Nephron (organoid): ENCODE results near the gene PET100.

Experiments
- H3K27ac Mint-ChIP-seq, 3 experiments: 2 replicates each; pipeline ENCODE4 v1.8.0; 2020; ENCODE audit warnings: mixed read lengths in 3 of 3, mild to moderate bottlenecking in 2 of 3, moderate library complexity in 1 of 3
- H3K27me3 Mint-ChIP-seq: 2 replicates; pipeline ENCODE4 v1.8.0; 2021; ENCODE audit warnings: low read depth, mild to moderate bottlenecking, moderate library complexity, mixed read lengths
- H3K36me3 Mint-ChIP-seq: 2 replicates; pipeline ENCODE4 v1.8.0; 2020; ENCODE audit warnings: low read depth, mixed read lengths
- H3K4me1 Mint-ChIP-seq: 2 replicates; pipeline ENCODE4 v1.8.0; 2020; ENCODE audit warnings: mixed read lengths
- H3K4me3 Mint-ChIP-seq, 3 experiments: 2 replicates each; pipeline ENCODE4 v1.8.0; 2020; ENCODE audit warnings: mild to moderate bottlenecking in 3 of 3, mixed read lengths in 3 of 3, moderate library complexity in 2 of 3
- H3K9me3 Mint-ChIP-seq: 2 replicates; pipeline ENCODE4 v1.8.0; 2020; ENCODE audit warnings: mixed read lengths
- TF ChIP-seq, protein P1 (sequence below), 3 experiments: fragments of 200-600 bp; sonication (generic); IDR thresholded peaks; one replicate each; pipeline ENCODE4 v1.5.0; 2021; ENCODE audit warnings: antibody characterized with exemption in 3 of 3; ENCODE audit not compliant: unreplicated experiment in 3 of 3

PET100 gene

DNA sequence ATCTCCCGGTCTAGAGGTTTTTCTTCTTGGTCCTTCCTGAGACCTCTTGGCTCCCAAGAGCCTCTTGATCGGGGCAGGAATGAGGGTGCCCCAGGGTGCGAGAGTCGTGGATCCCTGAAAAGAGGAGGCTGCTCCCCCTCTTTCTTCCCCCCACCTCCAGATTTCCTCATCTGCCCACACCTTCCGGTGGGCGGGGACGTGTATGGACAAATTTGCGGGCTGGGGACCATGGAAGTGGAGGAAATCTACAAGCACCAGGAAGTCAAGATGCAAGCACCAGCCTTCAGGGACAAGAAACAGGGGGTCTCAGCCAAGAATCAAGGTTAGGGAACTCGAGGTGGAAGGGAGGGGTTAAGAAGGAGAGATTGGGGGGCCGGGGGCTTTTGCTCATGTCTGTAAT, 47.3 kb downstream of the PET100 start, which contains the start of gene MCEMP1:
Gene MCEMP1 (plus strand): TSS at position 237 of the 400 bp plus-strand sequence. CDS start 31 bp downstream, at position 268.
- Mint-ChIP-seq H3K4me3 (peak within 1 kb of the TSS in 2 of 3 experiments; percentile 64 to 67), H3K27me3 (peaks cover 47% of the 10 kb centered on the region), H3K36me3 (no peaks in the 10 kb centered on the region), H3K4me1 (peaks cover 13% of the 10 kb centered on the region), H3K9me3 (peaks cover 6% of the 10 kb centered on the region), H3K27ac (no peak within 1 kb of the TSS)
- TF ChIP-seq, protein P1, sequence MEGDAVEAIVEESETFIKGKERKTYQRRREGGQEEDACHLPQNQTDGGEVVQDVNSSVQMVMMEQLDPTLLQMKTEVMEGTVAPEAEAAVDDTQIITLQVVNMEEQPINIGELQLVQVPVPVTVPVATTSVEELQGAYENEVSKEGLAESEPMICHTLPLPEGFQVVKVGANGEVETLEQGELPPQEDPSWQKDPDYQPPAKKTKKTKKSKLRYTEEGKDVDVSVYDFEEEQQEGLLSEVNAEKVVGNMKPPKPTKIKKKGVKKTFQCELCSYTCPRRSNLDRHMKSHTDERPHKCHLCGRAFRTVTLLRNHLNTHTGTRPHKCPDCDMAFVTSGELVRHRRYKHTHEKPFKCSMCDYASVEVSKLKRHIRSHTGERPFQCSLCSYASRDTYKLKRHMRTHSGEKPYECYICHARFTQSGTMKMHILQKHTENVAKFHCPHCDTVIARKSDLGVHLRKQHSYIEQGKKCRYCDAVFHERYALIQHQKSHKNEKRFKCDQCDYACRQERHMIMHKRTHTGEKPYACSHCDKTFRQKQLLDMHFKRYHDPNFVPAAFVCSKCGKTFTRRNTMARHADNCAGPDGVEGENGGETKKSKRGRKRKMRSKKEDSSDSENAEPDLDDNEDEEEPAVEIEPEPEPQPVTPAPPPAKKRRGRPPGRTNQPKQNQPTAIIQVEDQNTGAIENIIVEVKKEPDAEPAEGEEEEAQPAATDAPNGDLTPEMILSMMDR (IDR thresholded peaks at IDR 0.05; ENCODE audit: unreplicated experiment in 3 of 3): no peak

DNA sequence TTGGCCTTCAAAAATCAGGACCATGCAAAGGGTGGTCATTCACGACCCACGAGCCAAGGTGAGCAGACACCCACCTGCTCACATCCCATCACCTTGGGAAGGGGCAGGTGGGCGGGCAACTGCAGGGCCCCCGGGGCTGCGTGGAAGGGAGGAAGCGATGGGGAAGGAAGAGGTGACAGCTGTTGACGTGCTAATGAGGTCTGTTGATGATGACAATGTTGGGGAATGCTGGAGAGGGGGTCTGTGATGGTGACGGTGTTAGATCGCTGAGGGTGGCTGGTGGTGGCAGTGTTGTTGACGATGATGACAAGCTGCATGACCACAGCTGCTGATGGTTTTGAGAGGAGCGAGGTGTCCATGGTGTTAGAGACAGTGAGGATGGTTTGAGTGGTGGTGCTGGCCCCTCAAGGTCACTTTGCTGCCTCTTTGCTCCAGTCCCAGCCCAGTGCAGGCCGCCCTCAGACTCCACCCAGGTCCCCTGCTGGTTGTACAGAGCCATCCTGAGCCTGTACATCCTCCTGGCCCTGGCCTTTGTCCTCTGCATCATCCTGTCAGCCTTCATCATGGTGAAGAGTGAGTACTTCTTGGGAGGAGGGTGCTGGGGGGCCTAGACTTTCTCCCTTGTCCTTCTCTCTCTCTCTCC, 48.2 kb downstream of the PET100 start:
- H3K27ac Mint-ChIP-seq: no peak overlapping the region

DNA sequence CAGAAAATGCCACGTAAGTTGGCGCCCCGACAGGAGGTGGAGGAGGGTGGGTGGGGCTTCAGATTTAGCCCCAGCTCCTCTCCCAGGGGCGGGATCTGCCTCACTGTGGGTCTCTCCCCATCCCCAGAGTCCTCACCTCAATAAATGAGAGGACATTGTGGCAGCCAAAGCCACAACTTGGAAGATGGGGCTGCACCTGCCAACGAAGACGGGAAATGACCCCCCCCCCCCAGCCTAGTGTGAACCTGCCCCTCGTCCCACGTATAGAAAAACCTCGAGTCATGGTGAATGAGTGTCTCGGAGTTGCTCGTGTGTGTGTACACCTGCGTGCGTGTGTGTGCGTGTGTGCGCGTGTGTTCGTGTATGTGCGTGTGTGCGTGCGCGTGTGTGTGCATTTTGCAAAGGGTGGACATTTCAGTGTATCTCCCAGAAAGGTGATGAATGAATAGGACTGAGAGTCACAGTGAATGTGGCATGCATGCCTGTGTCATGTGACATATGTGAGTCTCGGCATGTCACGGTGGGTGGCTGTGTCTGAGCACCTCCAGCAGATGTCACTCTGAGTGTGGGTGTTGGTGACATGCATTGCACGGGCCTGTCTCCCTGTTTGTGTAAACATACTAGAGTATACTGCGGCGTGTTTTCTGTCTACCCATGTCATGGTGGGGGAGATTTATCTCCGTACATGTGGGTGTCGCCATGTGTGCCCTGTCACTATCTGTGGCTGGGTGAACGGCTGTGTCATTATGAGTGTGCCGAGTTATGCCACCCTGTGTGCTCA, 49.6 kb downstream of the PET100 start:
- TF ChIP-seq, protein P1 (IDR thresholded peaks at IDR 0.05; ENCODE audit: unreplicated experiment in 3 of 3): no peak
- peak overlapping the region; percentile 82 to 94 (median 85) for H3K4me3 Mint-ChIP-seq
- H3K9me3 Mint-ChIP-seq: peaks cover 3% of the 10 kb centered on the region
- peaks cover 26% of the 10 kb centered on the region for H3K27me3 Mint-ChIP-seq
- H3K36me3 Mint-ChIP-seq: peaks cover 15% of the 10 kb centered on the region
- peaks cover 11% of the 10 kb centered on the region for H3K4me1 Mint-ChIP-seq
- peak overlapping the region in 2 of 3 experiments; percentile 8 to 50 for H3K27ac Mint-ChIP-seq

More for the DNA sequence above, 48.2 kb downstream of the PET100 start:
- Mint-ChIP-seq H3K9me3 (peaks cover 6% of the 10 kb centered on the region), H3K4me1 (peaks cover 13% of the 10 kb centered on the region), H3K36me3 (peaks cover 5% of the 10 kb centered on the region), H3K4me3 (peak overlapping the region in 2 of 3 experiments; percentile 64 to 67), H3K27me3 (peaks cover 40% of the 10 kb centered on the region)
- TF ChIP-seq, protein P1 (IDR thresholded peaks at IDR 0.05; ENCODE audit: unreplicated experiment in 3 of 3): no peak

DNA sequence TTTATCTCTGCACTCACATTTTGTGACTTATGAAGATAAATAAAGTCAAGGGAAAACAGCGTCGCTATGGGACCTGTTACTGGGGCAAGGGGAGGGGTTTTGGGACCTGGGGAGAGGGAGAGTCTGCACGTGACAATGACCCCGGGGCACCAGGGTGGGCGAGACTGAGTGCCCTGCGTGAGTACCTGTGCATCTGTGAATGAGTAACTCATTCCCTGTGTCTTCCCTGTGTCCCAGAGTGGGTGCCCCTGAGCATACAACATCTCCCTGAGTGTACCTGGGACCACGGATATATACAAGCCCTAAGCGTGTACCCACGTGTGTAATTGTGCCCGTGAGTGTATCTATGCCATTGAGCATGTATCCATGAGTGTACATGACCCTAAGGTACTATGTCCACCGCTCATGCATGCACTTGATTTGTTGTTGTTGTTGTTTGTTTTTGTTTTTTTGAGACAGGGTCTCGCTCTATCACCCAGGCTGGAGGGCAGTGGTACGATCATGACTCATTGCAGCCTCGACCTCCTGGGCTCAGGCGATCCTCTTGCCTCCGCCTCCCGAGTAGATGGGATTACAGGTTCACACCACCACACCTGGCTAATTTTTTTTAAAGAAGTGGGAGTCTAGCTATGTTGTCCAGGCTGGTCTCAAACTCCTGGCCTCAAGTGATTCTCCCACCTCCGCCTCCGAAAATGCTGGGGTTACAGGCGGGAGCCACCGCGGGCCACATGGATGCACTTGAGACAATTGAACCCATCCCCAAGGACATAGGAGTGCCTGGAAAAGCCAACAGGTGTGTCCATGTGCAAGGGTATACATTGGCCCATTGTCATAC, 50.4 kb downstream of the PET100 start:
- peaks cover 15% of the 10 kb centered on the region for H3K36me3 Mint-ChIP-seq
- peaks cover 6% of the 10 kb centered on the region for H3K4me1 Mint-ChIP-seq
- H3K4me3 Mint-ChIP-seq: peak overlapping the region; percentile 83 to 94 (median 85)
- H3K27me3 Mint-ChIP-seq: peaks cover 20% of the 10 kb centered on the region
- peak overlapping the region in 1 of 3 experiments; percentile 8 for H3K27ac Mint-ChIP-seq
- H3K9me3 Mint-ChIP-seq: no peaks in the 10 kb centered on the region
- TF ChIP-seq, protein P1 (IDR thresholded peaks at IDR 0.05; ENCODE audit: unreplicated experiment in 3 of 3): no peak

DNA sequence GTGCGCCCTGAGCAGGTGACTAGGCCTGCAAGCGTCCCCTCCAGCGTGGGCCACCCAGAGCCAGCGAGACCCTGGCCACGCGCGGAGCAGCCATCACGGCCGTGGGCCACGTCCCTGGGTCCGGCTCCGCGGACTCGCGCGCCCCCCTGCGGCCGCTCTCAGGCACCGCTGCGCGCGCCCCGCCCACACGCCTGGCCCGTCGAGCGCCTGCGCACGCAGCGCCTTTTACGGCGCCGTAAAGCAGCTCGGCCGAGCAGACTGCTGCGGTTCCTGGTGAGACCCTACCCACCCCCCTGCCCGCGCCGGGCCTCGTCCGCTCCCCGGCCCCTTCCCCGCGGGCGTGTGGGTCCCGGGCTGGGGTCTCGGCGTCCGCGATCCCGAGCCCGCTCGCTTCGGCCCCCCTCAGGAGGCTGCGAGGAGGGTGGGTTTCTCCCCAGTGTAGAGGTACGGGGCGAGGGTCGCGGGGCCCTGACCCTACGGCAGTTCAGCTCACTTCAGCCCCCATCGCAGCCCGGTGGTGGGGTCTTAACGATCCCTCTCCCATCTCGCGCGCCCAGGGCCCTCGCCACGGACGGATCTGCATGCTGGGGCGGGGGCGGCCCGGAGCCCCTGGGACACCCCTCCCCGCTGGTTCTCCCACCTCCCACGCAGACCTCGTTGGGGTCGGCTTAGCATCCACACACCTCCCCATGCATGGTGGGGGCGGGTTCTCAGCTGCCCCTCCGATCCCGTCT, 51.2 kb downstream of the PET100 start, which contains the start of gene TRAPPC5:
Gene TRAPPC5 (plus strand): TSS at position 228 of the 734 bp plus-strand sequence. CDS start 1,421 bp downstream, outside the sequence.
- H3K9me3 Mint-ChIP-seq: no peaks in the 10 kb centered on the region
- peaks cover 6% of the 10 kb centered on the region for H3K4me1 Mint-ChIP-seq
- H3K27me3 Mint-ChIP-seq: peaks cover 19% of the 10 kb centered on the region
- H3K4me3 Mint-ChIP-seq: peak within 1 kb of the TSS; percentile 92 to 94 (median 93)
- peak within 1 kb of the TSS; percentile 58 to 83 (median 72) for H3K27ac Mint-ChIP-seq
- H3K36me3 Mint-ChIP-seq: peaks cover 19% of the 10 kb centered on the region
- TF ChIP-seq, protein P1 (IDR thresholded peaks at IDR 0.05; ENCODE audit: unreplicated experiment in 3 of 3): peak; percentile 97 to 99 (median 98)
